ENCODE measurements around the gene STOML3. TPM values are rescaled to one million over a fixed set of nuclear protein-coding genes. Genes with fewer than 3 reads are reported as not detected.

STOML3 gene
- total and polyA plus RNA-seq, 8 donors: 0.35 to 3.5 (median 1.8) TPM; not detected in 1

DNA sequence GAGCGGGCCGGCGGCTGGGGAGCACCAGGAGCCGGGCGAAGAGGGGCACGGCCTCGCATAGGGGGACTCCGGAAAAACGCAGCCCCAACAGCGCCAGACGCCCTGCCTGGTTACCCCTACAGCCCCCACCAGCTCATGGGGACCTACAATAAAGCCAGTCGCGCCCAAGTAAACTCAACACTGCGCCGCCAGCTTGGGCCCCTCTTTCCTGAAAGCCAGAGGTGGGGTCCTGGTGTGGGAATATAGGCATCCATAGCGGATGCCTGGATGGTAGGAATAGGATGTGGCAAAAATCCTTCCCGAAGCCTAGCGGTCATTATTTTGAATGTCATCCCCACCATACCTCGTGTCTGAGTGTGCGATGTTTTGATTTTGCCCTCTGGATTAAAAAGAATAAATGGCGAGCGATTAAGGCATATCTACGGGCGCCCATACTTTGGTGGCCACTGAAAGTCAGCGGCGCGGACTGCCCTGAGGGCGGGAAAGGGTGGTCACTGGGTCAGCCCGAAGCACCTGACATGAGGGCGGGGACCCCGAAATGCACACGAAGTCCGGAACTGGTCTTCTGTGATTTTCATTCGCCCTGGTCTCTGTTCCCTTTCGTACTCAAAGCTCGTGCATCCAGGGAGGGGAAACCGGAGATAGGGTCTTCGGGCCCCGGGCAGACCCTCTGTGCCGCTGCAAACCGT lies 47.4 kb upstream of the STOML3 start, which contains the start of the genes NHLRC3 and PROSER1:
Gene NHLRC3 (plus strand): TSS at position 577 of the 689 bp plus-strand sequence. CDS start 184 bp downstream, outside the sequence.
Gene PROSER1 (minus strand): TSS at position 210 of the 689 bp plus-strand sequence. CDS start 847 bp downstream, outside the sequence.
- intact Hi-C loops (cut with DNase I): no loop called here
- no peaks in the 10 kb centered on the region for H3K27me3 ChIP-seq
- DNase-seq: peak; percentile 94 to 98 (median 95)
- H3K27ac ChIP-seq: peak within 1 kb of the TSS; percentile 82 to 96
- TF ChIP-seq, protein P1, sequence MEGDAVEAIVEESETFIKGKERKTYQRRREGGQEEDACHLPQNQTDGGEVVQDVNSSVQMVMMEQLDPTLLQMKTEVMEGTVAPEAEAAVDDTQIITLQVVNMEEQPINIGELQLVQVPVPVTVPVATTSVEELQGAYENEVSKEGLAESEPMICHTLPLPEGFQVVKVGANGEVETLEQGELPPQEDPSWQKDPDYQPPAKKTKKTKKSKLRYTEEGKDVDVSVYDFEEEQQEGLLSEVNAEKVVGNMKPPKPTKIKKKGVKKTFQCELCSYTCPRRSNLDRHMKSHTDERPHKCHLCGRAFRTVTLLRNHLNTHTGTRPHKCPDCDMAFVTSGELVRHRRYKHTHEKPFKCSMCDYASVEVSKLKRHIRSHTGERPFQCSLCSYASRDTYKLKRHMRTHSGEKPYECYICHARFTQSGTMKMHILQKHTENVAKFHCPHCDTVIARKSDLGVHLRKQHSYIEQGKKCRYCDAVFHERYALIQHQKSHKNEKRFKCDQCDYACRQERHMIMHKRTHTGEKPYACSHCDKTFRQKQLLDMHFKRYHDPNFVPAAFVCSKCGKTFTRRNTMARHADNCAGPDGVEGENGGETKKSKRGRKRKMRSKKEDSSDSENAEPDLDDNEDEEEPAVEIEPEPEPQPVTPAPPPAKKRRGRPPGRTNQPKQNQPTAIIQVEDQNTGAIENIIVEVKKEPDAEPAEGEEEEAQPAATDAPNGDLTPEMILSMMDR (IDR thresholded peaks at IDR 0.05): no peak
- ATAC-seq: peak; percentile 91
- no peaks in the 10 kb centered on the region for H3K36me3 ChIP-seq
- peaks cover 10 to 55% of the 10 kb centered on the region in 2 donors for H3K4me1 ChIP-seq
- peak within 1 kb of the TSS; percentile 90 to 91 for H3K4me3 ChIP-seq
- no peaks in the 10 kb centered on the region for H3K9me3 ChIP-seq

DNA sequence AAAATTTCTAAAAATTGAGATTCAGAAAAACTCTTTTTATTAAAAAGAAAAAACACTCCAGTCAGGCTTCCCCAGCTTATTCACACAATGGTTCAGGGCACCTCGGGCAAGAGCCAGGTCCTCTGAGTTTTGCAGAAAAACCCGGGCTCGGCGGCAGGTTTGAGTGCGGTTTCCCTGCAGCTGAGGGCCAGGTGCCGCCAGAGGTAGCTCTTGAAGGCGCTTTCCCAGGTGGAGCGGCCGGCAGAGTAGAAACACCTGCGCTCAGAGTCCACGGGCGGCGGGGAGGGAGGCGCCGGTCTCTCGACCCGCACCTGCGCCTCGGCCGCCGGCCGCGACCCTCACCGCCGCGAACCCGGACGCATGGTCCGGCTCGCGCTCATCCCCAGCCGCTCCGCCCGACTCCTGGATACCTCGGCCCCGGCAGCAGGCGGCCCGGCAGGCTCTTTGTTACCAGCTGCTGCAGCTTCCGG lies 46.8 kb upstream of the STOML3 start:
- Histone ChIP-seq H3K27ac (peak overlapping the region; percentile 82 to 96), H3K4me3 (peak overlapping the region; percentile 90 to 91), H3K9me3 (no peaks in the 10 kb centered on the region), H3K36me3 (no peaks in the 10 kb centered on the region), H3K27me3 (no peaks in the 10 kb centered on the region), H3K4me1 (peaks cover 10 to 55% of the 10 kb centered on the region in 2 donors)
- TF ChIP-seq, protein P1 (IDR thresholded peaks at IDR 0.05): no peak
- intact Hi-C loops (cut with DNase I): no loop called here
- DNase-seq (no peak), ATAC-seq (peak; percentile 49)

DNA sequence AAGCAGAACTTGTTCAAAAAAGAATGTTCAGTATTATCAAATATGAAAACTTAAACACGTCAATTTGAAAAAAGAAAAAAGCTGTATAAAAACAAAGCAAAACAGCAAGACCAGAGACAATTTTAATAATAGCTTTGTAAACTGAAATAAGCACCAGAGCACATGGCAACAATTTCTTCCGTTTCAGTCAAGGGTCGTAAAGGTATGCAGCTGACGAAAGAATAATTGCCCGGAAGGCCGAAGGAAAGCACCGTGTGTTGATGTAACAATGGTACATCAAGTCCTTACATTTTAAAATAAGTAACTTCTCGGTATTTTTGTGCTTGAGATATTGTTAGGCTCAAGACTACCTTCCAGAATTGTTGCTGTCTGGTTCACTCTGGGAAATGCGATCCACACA lies 45.6 kb upstream of the STOML3 start:
- Histone ChIP-seq H3K9me3 (no peaks in the 10 kb centered on the region), H3K4me1 (peaks cover 10 to 55% of the 10 kb centered on the region in 2 donors), H3K27me3 (no peaks in the 10 kb centered on the region), H3K27ac (no peak overlapping the region), H3K36me3 (no peaks in the 10 kb centered on the region), H3K4me3 (peak overlapping the region; percentile 90 to 91)
- TF ChIP-seq, protein P1 (IDR thresholded peaks at IDR 0.05): no peak
- intact Hi-C loops (cut with DNase I): no loop called here
- ATAC-seq (no peak), DNase-seq (peak in 1 of 4 donors; percentile 21)

DNA sequence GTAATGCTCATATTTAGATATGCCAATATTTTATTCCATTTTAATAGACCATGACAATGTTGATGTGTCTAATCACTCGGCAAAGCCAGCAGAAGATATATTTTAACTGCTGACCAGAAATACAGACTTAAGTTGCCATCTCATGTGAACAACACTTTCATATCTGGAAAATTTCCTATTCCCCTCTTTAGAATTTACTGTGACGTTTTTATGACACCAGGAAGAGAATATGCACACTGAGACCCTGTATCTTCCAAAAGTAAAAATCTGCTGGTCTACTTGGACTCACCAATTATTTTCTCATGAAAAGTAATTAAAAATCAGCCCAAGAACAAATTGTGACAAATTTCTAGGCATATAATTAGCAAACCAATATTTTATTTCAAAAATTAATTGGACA lies 45.2 kb upstream of the STOML3 start:
- no peaks in the 10 kb centered on the region for H3K27me3 ChIP-seq
- intact Hi-C loops (cut with DNase I): no loop called here
- H3K36me3 ChIP-seq: no peaks in the 10 kb centered on the region
- H3K9me3 ChIP-seq: no peaks in the 10 kb centered on the region
- no peak for DNase-seq
- TF ChIP-seq, protein P1 (IDR thresholded peaks at IDR 0.05): no peak
- peak overlapping the region; percentile 90 to 91 for H3K4me3 ChIP-seq
- peaks cover 10 to 51% of the 10 kb centered on the region in 2 donors for H3K4me1 ChIP-seq
- ATAC-seq: no peak
- H3K27ac ChIP-seq: no peak overlapping the region

DNA sequence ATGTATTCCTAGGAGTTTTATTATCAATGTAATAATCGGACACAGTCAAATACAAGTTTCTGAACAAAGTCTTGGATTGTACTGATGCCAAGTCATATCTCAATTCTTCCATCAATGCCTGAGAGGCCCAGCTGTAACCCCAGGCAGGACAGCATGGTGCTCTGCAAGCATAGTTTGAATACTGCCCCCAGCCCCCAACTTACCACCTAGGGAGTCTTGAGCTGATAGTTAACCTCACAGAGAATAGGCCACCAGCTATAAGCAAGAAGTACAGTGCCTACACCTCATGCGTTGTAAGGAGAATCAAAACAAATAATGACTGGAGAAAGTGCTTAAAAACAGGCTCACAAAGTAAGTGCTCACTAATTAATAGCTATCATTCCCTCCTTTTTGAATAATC lies 44.6 kb upstream of the STOML3 start:
- H3K9me3 ChIP-seq: no peaks in the 10 kb centered on the region
- no peak for DNase-seq
- no peak for ATAC-seq
- TF ChIP-seq, protein P1 (IDR thresholded peaks at IDR 0.05): no peak
- H3K27me3 ChIP-seq: no peaks in the 10 kb centered on the region
- peak overlapping the region in 1 of 2 donors; percentile 91 for H3K4me3 ChIP-seq
- H3K36me3 ChIP-seq: no peaks in the 10 kb centered on the region
- H3K27ac ChIP-seq: no peak overlapping the region
- intact Hi-C loops (cut with DNase I): no loop called here
- peaks cover 10 to 45% of the 10 kb centered on the region in 2 donors for H3K4me1 ChIP-seq
